SK-N-SH (cell line): ENCODE measurements around the gene GPR18.

Experiments
- CHD2 ChIP-seq: fragments of 150-350 bp; IDR thresholded peaks from 2 replicates; pipeline ENCODE4 v1.6.1; 2018; ENCODE audit warnings: low read length; ENCODE audit not compliant: partially characterized antibody
- CTCF ChIP-seq: fragments of 200-600 bp; sonication (generic); IDR thresholded peaks from 2 replicates; pipeline ENCODE4 v1.6.1; 2017; ENCODE audit warnings: antibody characterized with exemption, mild to moderate bottlenecking, moderate library complexity
- EP300 ChIP-seq, 2 experiments: IDR thresholded peaks; 2 replicates each; pipeline versions ENCODE4 v1.4.0 to v1.6.1; 2012; ENCODE audit warnings: borderline replicate concordance in 1 of 2, low read depth in 1 of 2, low read length in 1 of 2
- EZH2phosphoT487 ChIP-seq: fragments of 200-600 bp; sonication (generic); IDR thresholded peaks from 2 replicates; pipeline ENCODE4 v1.6.1; 2017; ENCODE audit warnings: low read depth, mixed run types, mild to moderate bottlenecking, antibody characterized with exemption, moderate library complexity, borderline replicate concordance
- GABPA ChIP-seq: IDR thresholded peaks from 2 replicates; pipeline ENCODE4 v1.4.0; 2012; ENCODE audit warnings: low read depth, mild to moderate bottlenecking
- JUND ChIP-seq: IDR thresholded peaks from 2 replicates; pipeline ENCODE4 v1.4.0; 2012
- PBX3 ChIP-seq: IDR thresholded peaks from 2 replicates; pipeline ENCODE4; 2012
- POLR2AphosphoS5 ChIP-seq: IDR thresholded peaks from 2 replicates; pipeline ENCODE4 v1.6.1; 2012; ENCODE audit warnings: low read depth, low read length
- RFX5 ChIP-seq: IDR thresholded peaks from 2 replicates; pipeline ENCODE4 v1.6.1; 2012; ENCODE audit warnings: mild to moderate bottlenecking, improper control_type of control experiment, low read length
- TAF1 ChIP-seq: IDR thresholded peaks from 2 replicates; pipeline ENCODE4 v1.6.1; 2012; ENCODE audit warnings: low read depth, mild to moderate bottlenecking, low read length, moderate library complexity, borderline replicate concordance
- USF1 ChIP-seq: IDR thresholded peaks from 2 replicates; pipeline ENCODE4 v1.4.0; 2012; ENCODE audit warnings: low read depth, borderline replicate concordance
- USF2 ChIP-seq: fragments of 150-350 bp; IDR thresholded peaks from 2 replicates; pipeline ENCODE4 v1.6.1; 2017; ENCODE audit warnings: antibody characterized with exemption, low read length, low read depth, borderline replicate concordance
- YY1 ChIP-seq: IDR thresholded peaks from 2 replicates; pipeline ENCODE4 v1.4.0; 2012; ENCODE audit warnings: low read depth, mild to moderate bottlenecking
- ZBTB33 ChIP-seq: IDR thresholded peaks from 2 replicates; pipeline ENCODE4 v1.4.0; 2012; ENCODE audit warnings: low read depth, borderline replicate concordance

GRCh38 chr13:99288089-99288488, 29.9 kb upstream of the GPR18 start:
- TF ChIP-seq GABPA (no peak), POLR2AphosphoS5 (no peak), USF1 (no peak), CTCF (no peak), JUND (no peak), RFX5 (no peak), TAF1 (no peak), PBX3 (no peak), USF2 (no peak), EP300 (IDR thresholded peaks at IDR 0.05; ENCODE audit: borderline replicate concordance in 1 of 2, low read depth in 1 of 2, low read length in 1 of 2) (no peak), EZH2phosphoT487 (no peak), CHD2 (no peak), YY1 (no peak), ZBTB33 (no peak)
